Osteoblast (primary cell): ENCODE measurements around the gene CTLA4. TPM values are rescaled to one million over a fixed set of nuclear protein-coding genes. Genes with fewer than 3 reads are reported as not detected.

Source experiments
- DNase-seq: peaks from one replicate; pipeline ENCODE4 v3.0.0; 2011; ENCODE audit warnings: low spot score, mixed read lengths; ENCODE audit not compliant: insufficient read length; ENCODE audit errors: missing footprints
- H2AFZ ChIP-seq: 2 replicates; pipeline ENCODE4 v1.6.0; 2011; ENCODE audit warnings: mild to moderate bottlenecking, low read length
- H3K27ac ChIP-seq: 2 replicates; pipeline ENCODE4 v1.5.1; 2011; ENCODE audit warnings: mild to moderate bottlenecking, low read depth, low read length, moderate library complexity
- H3K27me3 ChIP-seq: 2 replicates; pipeline ENCODE4 v1.6.0; 2012; ENCODE audit warnings: mild to moderate bottlenecking, control low read depth, inconsistent platforms, low read length, moderate library complexity; ENCODE audit not compliant: insufficient read depth
- H3K36me3 ChIP-seq: 2 replicates; pipeline ENCODE4 v1.5.1; 2011; ENCODE audit warnings: mild to moderate bottlenecking, low read length, control low read depth, moderate library complexity; ENCODE audit not compliant: insufficient read depth
- H3K4me1 ChIP-seq: 2 replicates; pipeline ENCODE4 v1.5.1; 2011; ENCODE audit warnings: mild to moderate bottlenecking, low read length, control low read depth, moderate library complexity; ENCODE audit not compliant: insufficient read depth
- H3K4me2 ChIP-seq: 2 replicates; pipeline ENCODE4 v1.6.0; 2011; ENCODE audit warnings: mild to moderate bottlenecking, low read length; ENCODE audit not compliant: insufficient read depth
- H3K4me3 ChIP-seq: fragments of 200-600 bp; sonication (generic); 3 replicates; pipeline ENCODE4 v1.5.1; 2012; ENCODE audit warnings: mild to moderate bottlenecking, low read length, inconsistent platforms; ENCODE audit not compliant: insufficient read depth
- H3K79me2 ChIP-seq: 2 replicates; pipeline ENCODE4 v1.6.0; 2012; ENCODE audit warnings: mild to moderate bottlenecking, low read length, control low read depth, inconsistent platforms; ENCODE audit not compliant: insufficient read depth
- H3K9me3 ChIP-seq: 2 replicates; pipeline ENCODE4 v1.5.1; 2011; ENCODE audit warnings: low read depth, low read length, control low read depth
- H4K20me1 ChIP-seq: 2 replicates; pipeline ENCODE4 v1.6.0; 2012; ENCODE audit warnings: mild to moderate bottlenecking, low read length, control low read depth; ENCODE audit not compliant: insufficient read depth
- total RNA-seq: library from RNA; depleted of rRNA; stranded (reverse); fragments of >200 nt; gene quantifications from 2 replicates; pipeline ENCODE4 v1.2.3, GENCODE V29; 2012
- TF ChIP-seq, protein P1 (sequence below): IDR thresholded peaks from 2 replicates; pipeline ENCODE4 v1.5.1; 2011; ENCODE audit warnings: mild to moderate bottlenecking, low read depth, low read length, moderate library complexity; ENCODE audit errors: extremely low read depth

CTLA4 gene
- total RNA-seq, 1 donor: not detected

DNA sequence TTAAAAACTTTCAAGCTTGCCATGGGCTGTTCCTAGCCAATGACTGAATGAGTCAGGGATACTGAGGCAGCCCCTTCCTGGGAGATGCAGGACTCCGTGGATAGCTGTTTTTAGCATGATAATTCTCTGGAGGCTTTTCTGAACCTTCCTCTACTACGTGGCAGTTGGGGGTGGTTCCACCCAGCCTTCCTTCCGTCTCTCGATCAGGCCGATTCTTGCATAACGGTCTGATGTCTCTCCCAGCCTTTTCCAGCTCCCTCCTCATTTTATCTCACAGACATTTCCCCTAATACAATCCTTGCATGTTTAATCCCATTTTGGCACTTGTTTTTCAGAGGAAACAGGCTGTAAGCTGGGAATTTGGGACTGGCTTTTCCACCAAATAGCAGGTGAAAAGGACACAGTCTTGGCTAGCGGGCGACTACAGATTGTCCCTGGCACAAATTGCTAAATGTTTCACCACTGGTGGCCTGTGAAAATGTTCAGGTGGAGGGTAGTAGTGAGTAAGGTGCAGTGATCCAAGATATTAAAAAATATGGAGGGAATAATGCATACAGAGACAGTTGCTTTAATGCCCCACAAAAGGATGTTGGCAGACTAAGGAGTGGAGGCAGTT lies 21.0 kb upstream of the CTLA4 start:
- H3K4me3 ChIP-seq: no peak overlapping the region
- DNase-seq: no peak
- peaks cover 6% of the 10 kb centered on the region for H3K27me3 ChIP-seq
- no peaks in the 10 kb centered on the region for H4K20me1 ChIP-seq
- TF ChIP-seq, protein P1, sequence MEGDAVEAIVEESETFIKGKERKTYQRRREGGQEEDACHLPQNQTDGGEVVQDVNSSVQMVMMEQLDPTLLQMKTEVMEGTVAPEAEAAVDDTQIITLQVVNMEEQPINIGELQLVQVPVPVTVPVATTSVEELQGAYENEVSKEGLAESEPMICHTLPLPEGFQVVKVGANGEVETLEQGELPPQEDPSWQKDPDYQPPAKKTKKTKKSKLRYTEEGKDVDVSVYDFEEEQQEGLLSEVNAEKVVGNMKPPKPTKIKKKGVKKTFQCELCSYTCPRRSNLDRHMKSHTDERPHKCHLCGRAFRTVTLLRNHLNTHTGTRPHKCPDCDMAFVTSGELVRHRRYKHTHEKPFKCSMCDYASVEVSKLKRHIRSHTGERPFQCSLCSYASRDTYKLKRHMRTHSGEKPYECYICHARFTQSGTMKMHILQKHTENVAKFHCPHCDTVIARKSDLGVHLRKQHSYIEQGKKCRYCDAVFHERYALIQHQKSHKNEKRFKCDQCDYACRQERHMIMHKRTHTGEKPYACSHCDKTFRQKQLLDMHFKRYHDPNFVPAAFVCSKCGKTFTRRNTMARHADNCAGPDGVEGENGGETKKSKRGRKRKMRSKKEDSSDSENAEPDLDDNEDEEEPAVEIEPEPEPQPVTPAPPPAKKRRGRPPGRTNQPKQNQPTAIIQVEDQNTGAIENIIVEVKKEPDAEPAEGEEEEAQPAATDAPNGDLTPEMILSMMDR: no peak
- H2AFZ ChIP-seq: no peak overlapping the region
- no peaks in the 10 kb centered on the region for H3K9me3 ChIP-seq
- H3K79me2 ChIP-seq: no peaks in the 10 kb centered on the region
- H3K27ac ChIP-seq: no peak overlapping the region
- H3K36me3 ChIP-seq: no peaks in the 10 kb centered on the region
- H3K4me2 ChIP-seq: no peak overlapping the region
- H3K4me1 ChIP-seq: peaks cover 4% of the 10 kb centered on the region

DNA sequence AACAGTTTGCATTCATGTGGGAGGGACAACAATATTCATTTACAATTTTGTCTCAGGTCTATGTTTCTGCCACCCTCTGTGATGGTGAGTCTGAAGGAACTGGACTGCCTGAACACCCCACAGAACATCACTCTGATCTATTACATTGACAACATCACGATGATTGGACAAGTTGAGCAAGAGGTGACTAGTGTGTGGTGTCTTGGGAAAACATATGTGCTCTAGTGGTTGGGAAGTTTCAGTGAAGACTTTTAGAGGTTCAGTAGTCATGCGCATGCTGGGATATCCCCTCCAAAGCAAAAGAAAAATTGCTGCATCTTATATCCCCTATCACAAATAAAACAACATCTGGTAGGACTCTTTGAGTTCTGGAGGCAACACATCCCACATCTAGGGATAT lies 18.6 kb upstream of the CTLA4 start:
- Histone ChIP-seq H3K36me3 (no peaks in the 10 kb centered on the region), H3K27me3 (peaks cover 9% of the 10 kb centered on the region), H4K20me1 (no peaks in the 10 kb centered on the region), H3K27ac (no peak overlapping the region), H3K79me2 (no peaks in the 10 kb centered on the region), H3K4me1 (no peaks in the 10 kb centered on the region), H3K4me2 (no peak overlapping the region), H2AFZ (no peak overlapping the region), H3K4me3 (no peak overlapping the region), H3K9me3 (no peaks in the 10 kb centered on the region)
- TF ChIP-seq, protein P1: no peak
- no peak for DNase-seq

DNA sequence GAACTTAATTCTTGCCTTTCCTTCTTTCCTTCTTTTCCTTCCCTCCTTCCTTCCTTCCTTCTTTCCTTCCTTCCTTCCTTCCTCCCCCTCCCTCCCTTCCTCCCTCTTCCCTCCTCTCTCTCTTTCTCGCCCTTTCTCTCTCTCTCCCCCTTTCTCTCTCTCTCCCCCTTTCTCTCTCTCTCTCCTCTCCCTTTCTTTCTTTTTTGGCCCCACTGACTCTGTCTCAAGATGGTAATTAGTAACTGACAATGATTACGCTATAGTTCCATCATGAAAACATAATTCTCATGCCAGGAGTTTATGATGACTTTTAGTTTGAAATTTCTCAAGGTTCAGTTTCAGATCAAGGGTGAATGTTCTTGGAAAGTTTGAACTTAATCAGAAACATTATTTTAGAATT lies 14.8 kb upstream of the CTLA4 start:
- H2AFZ ChIP-seq: no peak overlapping the region
- no peak for DNase-seq

DNA sequence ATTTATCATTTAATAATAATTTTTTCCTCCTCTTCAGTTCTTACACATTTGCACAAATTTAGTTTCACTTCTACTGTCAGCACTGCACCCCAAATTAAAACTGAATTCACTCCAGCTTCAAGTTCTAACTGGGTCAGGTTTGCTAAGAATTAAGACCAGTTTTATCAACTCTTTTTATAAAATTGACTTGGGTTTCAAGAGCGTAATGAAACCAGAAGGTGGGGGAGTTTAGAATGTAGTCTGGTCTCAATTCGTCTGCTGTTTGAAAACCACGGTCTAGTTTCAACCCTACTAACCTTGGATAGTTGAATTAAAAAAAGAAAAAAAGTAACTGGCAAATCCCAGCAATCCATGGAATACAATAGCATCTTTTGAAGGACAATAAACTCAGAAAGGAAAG lies 14.3 kb upstream of the CTLA4 start:
- no peak for DNase-seq
- Histone ChIP-seq H3K4me3 (no peak overlapping the region), H3K4me1 (no peaks in the 10 kb centered on the region), H3K9me3 (no peaks in the 10 kb centered on the region), H4K20me1 (no peaks in the 10 kb centered on the region), H3K27me3 (peaks cover 11% of the 10 kb centered on the region), H3K4me2 (no peak overlapping the region), H3K36me3 (no peaks in the 10 kb centered on the region), H3K27ac (no peak overlapping the region), H2AFZ (no peak overlapping the region), H3K79me2 (no peaks in the 10 kb centered on the region)
- TF ChIP-seq, protein P1: no peak

More for the DNA sequence above, 14.8 kb upstream of the CTLA4 start:
- Histone ChIP-seq H3K4me1 (no peaks in the 10 kb centered on the region), H3K27ac (no peak overlapping the region), H3K4me3 (no peak overlapping the region), H3K27me3 (peaks cover 11% of the 10 kb centered on the region), H3K9me3 (no peaks in the 10 kb centered on the region), H4K20me1 (no peaks in the 10 kb centered on the region), H3K36me3 (no peaks in the 10 kb centered on the region), H3K79me2 (no peaks in the 10 kb centered on the region), H3K4me2 (no peak overlapping the region)
- TF ChIP-seq, protein P1: no peak
